Activated naive CD8-positive, alpha-beta T cell treated with anti-CD3 and anti-CD28 coated beads, Interleukin-2, amount 50 U/mL, for 16 hours (primary cell): Measurements from ENCODE around the gene SLC38A1.
"Not testable (repeated sequence)": the region's sequence is repeated elsewhere in the genome, so short reads cannot be mapped to it uniquely, and the experiment has no call there.

Experiments
- DNase-seq: peaks from one replicate; pipeline ENCODE4 v3.0.0-alpha.2; 2020; ENCODE audit warnings: low read depth, low spot score

Gene SLC38A1

DNA sequence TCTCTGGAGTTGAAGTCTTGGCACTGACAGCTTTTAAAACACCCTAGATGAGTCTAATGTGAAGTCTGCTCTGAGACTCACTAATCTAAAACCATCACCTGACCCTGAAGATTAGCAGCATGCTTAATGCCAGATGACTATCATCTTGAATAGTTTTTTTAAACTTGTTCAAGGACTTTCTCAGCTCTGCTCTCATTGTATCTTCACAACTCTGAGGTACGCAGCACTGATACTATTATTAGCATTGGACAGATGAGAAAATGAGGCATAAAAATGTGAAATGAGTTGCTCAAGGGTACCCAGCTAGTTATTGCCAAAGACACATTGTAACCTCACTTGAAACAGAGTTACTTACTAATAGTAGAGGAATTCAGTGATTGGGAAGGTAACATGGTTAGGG lies 4.8 kb downstream of the SLC38A1 start:
- DNase-seq, result no peak

DNA sequence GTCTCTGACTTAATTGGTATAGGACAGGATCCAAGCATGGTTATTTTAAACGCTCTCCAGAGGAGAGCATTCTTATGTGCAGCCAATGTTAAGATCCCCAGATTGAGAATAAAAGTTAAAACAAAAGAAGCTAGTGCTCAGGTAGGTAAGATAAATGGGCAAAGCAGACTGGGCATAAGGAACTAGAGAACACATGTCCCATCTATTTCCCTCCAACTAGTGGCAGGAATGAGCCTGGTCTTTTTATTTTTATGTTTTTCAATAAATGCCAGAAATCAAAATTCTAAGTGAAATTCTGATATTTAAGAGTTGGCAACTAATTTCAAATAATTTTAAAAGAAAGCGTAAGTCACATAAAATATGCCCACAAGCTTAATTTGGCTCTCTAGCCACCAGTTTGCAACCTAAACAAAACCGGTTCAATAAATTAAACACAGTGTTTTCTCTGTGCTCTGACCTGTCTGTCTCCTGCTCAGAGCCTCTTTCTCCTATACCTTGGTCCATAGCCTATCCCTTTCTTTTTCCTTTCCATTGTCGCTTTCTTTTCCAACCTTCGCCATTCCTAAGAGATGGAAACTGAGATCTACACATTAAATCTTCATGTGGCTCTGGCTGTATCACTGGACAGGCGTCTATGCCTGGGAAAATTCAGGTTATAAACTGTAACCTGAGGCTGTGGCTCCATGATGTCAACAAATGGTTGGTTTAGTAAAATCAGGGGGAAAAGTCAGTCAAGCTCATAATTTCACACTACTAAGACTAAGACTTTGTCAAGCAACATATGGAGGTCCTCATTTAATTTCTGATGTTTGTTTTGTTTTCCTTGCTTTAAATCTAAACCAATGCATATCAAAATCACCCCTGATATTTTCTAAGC lies 5.5 kb downstream of the SLC38A1 start:
- no peak for DNase-seq

DNA sequence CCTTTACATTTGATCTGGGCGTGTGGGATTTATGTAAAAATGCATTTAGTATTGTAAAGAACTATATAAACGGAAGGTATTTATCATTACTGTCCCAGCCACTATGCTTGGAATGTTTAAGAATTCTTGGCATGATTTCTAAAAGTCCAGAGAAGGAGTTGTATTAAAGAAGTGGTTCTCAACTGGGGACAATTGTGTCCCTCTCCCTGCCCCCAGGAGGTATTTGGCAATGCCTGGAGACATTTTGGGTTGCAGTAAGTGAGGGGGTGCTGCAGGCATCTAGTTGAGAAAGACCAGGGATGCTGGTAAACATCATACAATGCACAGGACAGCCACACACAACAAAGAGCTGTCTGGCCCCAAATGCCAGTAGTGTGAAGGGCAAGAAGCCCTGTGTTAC lies 7.2 kb downstream of the SLC38A1 start:
- no peak for DNase-seq

- no peak for DNase-seq
Observed at GRCh38 chr12:46260913-46261476, 7.8 kb downstream of the SLC38A1 start.

GRCh38 chr12:46260124-46260912 lies 8.5 kb downstream of the SLC38A1 start:
- no peak for DNase-seq

GRCh38 chr12:46259713-46260112 lies 9.1 kb downstream of the SLC38A1 start:
- DNase-seq, result no peak

- no peak for DNase-seq
Observed at GRCh38 chr12:46259071-46259470, 9.8 kb downstream of the SLC38A1 start.

GRCh38 chr12:46258129-46258528 lies 10.7 kb downstream of the SLC38A1 start:
- DNase-seq, result no peak

DNA sequence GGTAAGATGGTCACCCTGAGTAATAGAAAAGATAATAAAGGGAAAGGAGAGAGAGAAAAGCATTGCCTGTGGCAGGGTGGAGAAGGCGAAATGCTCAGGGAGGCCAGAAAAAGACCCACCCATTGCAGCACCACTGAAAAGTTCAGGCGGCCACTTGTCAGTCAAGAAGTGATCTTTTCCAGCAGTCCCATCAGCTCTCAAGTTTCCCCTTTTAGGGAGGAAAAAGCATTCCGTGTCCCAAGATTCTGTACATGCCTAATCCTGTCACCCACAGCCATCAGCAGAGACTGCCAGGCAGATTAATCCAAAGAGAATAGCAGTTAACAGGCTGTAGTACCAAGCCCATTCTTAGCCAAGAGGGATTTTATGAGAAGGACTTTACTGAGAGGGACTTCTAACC lies 11.9 kb downstream of the SLC38A1 start:
- DNase-seq, result no peak

GRCh38 chr12:46253544-46254162 lies 15.2 kb downstream of the SLC38A1 start:
- no peak for DNase-seq

DNA sequence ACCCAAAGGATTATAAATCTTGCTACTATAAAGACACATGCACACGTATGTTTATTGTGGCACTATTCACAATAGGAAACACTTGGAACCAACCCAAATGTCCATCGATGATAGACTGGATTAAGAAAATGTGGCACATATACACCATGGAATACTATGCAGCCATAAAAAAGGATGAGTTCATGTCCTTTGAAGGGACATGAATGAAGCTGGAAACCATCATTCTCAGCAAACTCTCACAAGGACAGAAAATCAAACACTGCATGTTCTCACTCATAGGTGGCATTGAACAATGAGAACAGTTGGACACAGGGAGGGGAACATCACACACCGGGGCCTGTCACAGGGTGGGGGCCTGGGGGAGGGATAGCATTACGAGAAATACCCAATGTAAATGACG lies 16.8 kb downstream of the SLC38A1 start:
- DNase-seq, result not testable (repeated sequence)

GRCh38 chr12:46249960-46250359 lies 18.9 kb downstream of the SLC38A1 start:
- DNase-seq, result not testable (repeated sequence)

DNA sequence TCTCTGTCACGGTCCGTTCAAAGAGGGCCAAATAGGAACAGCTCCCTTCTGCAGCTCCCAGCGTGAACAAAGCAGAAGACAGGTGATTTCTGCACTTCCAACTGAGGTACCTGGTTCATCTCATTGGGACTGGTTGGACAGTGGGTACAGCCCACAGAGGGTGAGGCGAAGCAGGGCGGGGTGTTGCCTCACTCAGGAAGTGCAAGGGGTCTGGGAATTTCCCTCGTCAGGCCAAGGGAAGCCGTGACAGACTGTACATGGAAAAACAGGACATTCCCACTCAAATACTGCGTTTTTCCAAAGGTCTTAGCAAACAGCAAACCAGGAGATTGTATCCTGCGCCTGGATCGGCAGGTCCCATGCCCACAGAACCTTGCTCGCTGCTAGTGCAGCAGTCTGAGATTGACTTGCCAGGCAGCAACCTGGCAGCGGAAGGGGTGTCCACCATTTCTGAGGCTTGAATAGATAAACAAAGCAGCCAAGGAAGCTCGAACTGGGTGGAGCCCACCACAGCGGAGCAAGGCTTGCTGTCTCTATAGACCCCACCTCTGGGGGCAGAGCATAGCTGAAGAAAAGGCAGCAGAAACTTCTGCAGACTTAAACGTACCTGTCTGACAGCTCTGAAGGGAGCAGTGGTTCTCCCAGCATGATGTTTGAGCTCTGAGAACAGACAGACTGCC lies 22.7 kb downstream of the SLC38A1 start:
- DNase-seq, result no peak

GRCh38 chr12:46244997-46245396 lies 23.8 kb downstream of the SLC38A1 start:
- DNase-seq, result no peak

DNA sequence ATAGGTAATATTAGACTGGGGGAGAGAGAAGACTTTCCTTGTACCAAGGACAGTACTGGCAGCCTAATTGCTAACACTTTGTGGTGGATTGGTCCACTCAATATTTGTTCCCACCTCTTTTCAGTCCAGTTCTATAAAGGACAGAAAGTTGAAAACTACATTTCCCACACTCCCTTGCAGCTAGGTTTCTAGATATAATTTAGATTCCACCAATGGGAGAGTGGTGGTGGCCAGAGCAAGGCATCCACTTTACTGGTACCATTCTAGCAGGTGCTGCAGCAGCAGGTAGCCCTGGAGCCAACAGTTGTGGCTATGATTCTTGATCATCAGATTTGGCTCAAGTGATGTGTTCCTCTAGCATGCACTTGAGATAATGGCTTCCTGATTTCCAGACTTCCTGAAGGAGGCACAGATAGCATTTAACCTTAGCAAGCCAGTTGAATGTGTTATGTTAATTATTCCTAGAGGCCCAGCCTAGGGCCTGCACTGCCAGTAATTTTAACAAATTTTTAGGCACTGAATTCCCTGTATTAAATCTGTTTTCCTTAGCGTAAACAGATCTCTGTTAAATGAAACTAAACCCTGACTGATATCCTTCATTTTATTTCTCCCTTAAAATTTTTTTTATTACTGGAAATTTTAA lies 24.4 kb downstream of the SLC38A1 start:
- DNase-seq, result no peak

- DNase-seq, result no peak
Observed at GRCh38 chr12:46242569-46242968, 26.3 kb downstream of the SLC38A1 start.

DNA sequence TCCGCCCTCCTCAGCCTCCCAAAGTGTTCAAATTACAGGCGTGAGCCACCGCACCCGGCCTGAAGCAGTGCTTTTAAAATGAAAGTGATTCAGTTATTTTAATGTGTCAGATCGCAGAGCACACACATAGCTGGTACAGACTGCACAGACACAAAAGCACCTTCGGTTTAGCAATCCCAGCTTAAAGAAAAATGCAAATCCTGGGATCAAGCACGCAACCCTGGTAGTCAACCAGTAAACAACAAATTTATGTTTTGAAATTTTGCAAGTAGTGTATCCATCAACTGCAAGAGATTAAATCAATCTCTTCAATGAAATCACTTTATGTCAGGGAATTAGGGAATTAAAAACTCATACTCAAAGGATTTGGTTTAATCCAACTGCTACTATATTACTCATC lies 28.4 kb downstream of the SLC38A1 start:
- DNase-seq, result no peak

- no peak for DNase-seq
Observed at GRCh38 chr12:46238821-46239220, 30.0 kb downstream of the SLC38A1 start.

DNA sequence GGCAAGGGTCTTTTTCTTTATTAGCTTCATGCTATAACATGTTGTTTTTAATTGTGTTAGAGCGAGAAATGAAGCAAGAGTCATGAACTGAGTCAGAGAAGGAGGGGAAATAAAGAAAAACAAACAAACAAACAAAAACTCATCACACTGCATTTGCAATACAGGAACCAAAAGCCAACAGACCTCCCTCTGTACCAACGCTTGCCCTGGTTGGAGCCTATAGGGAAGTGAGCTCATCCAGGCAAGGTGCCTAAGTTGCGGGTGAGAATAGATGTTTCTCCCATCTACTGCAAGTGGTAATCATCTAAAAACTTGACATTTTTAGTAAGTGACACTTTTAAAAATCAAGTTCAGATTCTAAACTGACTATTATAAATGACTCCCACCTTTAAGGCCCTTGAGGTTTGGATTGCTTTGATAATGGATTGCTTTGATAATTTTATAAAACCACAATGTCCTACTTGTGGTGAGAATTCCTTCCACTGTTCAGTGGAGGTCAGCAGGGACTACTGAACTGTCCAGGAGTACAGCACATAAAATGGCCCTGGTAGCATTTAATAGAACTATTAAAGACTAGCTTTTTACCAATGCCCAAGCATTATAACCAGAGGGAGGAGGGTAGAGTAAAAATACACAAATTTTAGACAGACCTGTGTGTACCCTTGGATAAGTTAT lies 31.3 kb downstream of the SLC38A1 start:
- no peak for DNase-seq

DNA sequence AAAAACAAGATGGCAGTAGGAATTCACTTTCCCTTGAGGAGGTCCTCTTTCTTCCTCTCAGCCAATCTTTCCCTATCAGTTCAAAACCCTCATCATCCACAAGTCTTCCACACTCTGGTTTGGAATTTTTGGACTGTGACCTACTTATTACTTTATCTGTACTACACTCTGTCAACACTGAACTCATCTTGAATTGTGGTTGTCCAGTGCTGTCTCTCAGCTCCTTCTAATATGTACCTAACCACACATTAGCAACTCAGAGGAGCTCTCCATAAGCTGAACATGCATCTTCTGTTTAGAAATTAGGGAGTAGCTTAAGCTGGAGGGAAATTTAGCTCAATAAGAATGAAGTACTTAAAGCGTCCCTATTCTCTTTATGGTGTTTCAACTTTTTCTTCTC lies 34.8 kb downstream of the SLC38A1 start:
- no peak for DNase-seq
